Stimulated activated CD8-positive, alpha-beta memory T cell treated with anti-CD3 and anti-CD28 coated beads, Interleukin-4, amount 100 ng/mL, for 24 hours (primary cell): ENCODE measurements around the gene OR10W1.

ENCODE experiments used
- DNase-seq: peaks from one replicate; pipeline ENCODE4 v3.0.0-alpha.2; 2020; ENCODE audit warnings: low read depth

Gene OR10W1, protein sequence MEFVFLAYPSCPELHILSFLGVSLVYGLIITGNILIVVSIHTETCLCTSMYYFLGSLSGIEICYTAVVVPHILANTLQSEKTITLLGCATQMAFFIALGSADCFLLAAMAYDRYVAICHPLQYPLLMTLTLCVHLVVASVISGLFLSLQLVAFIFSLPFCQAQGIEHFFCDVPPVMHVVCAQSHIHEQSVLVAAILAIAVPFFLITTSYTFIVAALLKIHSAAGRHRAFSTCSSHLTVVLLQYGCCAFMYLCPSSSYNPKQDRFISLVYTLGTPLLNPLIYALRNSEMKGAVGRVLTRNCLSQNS

DNA sequence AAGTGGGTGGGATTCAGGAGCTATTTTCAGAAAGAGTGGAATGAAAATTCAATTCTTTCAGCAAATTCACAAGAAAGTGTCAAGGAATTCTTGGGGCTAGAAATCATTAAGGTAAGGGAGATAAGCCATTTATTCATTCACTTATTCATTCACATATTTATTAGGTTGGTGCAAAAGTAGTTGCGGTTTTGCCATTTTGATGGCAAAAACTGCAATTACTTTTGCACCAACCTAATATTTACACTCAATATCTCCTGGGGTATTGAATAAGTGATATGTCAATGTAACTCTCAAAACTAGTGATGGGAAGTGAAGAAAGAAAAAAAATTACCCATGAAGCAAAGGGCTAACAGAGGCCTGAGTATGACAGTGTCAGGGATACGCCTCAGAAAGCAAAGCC, at the start of gene OR10W1:
Gene OR10W1 (minus strand): TSS at position 119 of the 400 bp plus-strand sequence. CDS start 402 bp downstream, outside the sequence.
- DNase-seq, result no peak

DNA sequence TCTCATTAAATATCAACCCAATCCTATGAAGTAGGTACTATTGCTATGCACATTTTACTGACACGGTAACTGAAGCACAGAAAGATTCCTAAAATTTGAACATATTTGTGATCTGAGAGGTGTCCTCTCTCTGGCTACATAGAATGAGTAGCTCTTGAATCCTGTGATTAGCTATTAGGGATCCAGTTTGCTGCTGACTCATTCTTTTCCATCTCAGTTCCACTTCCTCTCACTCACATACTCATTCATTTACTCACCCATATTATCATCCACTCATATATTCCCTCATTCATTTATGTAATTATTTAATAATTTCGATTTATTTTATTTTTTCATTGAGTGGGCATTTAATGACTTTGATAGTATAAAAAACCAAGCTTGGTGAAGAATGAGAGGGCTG, 48.1 kb upstream of the OR10W1 start:
- DNase-seq, result no peak

DNA sequence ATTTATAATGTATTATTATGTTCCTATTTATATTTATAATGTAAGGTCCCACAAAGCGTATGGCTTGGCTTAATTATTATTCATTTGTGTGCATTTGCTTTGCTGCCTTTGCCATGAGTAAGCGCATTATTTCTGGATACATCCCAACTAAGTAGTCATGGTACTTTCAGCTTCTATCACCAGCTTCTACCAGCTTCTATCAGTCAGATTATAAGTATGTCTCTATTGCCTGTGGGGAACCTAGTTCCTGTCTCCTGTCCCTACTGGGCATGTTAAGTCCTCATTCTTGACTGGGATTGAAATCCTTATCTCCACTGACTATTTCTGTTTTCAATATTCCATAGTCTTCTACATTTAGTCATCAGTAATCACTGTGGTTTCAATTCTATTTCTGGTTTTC, 33.5 kb upstream of the OR10W1 start:
- DNase-seq, result no peak

DNA sequence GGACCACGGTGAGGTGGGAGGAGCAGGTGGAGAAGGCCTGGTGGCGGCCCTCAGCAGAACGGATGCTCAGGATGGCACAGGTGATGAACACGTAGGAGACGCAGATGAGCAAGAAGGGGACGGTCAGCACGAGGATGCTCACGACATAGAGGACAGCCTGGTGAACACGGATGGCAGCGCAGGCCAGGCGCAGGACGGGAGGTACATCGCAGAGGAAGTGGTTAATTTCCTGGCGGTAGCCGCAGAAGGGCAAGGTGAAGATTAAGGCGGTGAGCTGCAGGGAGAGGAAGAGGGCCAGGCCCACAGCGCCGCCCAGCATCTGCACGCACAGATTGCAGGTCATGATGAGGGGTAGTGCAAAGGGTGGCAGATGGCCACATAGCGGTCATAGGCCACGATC, 24.0 kb upstream of the OR10W1 start:
- no peak for DNase-seq

DNA sequence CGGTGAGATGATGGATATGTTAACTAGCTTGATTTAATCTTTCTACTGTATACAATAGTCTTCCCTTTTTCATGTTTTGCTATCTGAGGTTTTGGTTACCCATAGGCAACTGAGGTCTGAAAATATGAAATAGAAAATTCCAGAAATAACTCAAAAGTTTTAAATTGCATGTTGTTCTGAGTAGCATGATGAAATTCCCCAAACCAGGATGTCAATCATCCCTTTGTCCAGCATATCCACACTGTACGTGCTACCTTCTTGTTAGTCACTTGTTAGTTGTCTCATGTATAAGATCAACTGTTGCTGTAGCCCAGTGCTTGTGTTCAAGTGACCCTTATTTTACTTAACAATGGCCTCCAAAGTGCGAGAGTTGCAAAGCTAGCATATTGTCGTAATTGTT, 21.2 kb upstream of the OR10W1 start:
- no peak for DNase-seq

DNA sequence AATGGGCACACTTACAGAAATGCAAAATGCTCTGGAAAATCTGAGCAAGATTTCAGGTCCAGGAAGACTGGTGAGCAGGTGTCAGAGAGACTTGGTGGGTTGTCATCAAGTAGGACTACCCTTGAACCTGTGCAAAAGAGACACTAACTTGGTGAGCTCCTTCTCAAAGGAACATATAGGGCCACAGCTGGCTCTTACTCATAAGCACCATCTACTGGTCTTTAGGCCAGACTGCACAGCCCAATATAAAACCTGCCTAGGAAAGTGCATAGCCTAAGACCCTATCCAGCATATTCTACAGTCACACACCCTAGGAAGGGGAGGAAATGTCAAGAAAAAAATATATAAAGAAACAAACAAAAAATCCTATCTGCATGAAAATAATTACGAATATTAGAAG, 18.2 kb upstream of the OR10W1 start:
- no peak for DNase-seq

DNA sequence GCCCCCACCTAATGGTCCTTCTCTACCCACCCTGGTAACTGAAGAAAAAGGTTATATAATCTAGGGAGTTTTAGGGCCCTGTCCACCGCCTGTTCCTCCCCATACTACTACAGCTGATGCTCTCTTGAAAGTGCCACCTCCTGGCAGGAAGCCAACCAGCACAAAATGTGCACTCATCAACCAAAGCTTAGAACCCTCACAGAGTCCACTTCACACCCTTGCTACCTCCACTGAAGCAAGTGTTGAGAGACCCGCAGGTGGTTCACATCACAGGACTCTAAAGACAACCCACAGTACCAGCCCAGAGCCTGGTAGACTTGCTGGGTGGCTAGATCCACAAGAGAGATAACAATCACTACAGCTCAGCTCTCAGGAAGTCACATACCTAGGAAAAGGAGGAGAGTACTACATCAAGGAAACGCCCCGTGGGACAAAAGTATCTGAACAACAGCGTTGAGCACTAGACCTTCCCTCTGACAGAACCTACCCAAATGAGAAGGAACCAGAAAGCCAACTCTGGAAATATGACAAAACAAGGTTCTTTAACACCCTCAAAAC, 17.5 kb upstream of the OR10W1 start:
- no peak for DNase-seq

DNA sequence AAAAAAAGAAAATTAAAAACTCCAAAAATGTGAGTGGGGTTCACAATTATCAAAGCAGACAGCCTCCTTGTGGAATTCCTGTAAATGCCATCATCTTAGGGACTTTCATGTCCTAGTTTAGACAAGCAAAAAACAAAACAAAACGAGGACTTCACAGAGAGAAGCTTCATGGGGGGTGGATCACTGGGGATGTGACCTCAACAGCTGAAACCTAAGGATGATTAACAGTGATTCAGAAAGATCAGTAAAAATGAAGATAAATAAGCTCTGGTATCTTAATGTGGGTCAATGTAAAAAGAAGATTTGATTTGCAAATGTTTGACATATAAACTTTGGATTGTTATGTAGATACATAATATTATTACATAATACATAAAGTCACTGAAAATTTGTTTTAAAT, 8.1 kb upstream of the OR10W1 start:
- no peak for DNase-seq

DNA sequence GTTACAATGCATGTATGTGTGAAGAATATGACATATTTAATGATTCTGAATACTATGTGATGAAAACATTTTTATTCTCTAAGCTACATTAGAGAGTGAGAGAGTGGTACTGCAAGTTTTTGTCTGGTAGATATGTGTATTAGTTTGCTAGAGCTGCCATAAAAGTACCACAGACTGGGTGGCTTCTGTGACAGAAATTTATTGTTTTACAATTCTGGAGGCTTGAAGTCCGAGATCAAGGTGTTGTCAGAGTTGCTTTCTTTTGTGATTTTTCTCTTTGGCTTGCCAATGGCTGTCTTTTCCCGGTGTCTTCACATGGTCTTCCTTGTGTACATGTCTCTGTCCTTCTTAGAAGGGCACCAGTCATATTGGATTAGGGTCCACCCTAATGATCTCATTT, 6.9 kb upstream of the OR10W1 start:
- DNase-seq, result no peak

DNA sequence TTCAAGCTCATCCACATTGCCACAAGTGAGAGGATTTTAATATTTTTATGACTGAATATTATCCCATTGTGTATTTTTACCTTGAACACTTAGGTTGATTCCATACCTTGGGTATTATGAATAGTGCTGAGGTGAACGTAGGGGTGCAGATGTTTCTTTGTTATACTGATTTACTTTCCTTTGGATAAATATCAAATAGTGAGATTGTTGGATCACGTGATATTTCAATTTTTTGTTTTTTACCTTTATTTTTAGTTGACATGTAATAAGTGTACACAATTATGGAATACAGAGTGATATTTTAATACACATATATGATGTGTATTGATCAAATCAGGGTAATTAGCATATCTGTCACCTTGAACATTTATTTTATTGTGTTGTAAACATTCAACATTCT, 8.1 kb downstream of the OR10W1 start:
- DNase-seq, result no peak

DNA sequence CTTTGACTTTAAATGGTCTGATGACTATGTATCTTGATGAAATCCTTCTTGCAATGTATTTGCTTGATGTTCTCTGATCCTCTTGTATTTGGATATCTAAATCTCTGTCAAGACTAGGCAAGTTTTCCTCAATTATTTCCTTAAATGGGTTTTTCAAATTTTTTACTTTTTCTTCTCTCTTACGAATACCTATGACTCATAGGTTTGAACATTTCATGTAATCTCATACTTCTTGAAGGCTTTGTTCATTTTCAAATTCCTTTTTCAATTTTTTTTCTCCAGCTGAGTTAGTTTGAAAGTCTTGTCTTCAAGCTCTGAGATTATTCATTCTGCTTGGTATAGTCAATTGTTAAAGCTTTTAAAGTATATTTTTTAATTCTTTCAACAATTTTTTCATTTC, 13.1 kb downstream of the OR10W1 start:
- no peak for DNase-seq

DNA sequence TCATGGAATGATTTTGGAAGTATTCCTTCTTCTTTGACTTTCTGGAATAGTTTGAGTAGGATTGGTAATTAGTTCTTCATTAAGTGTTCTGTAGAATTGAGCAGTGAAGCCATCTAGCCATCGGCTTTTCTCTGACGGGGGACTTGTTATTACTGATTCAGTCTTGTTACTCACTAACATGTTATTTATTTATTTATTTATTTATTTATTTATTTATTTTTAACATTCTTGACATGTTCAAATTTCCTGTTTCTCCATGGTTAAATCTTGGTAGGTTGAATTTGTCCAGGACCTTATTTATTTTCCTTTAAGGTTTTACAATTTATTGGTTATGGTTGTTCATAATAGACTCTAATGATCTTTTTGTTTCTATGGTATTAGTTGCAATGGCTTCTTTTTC, 24.1 kb downstream of the OR10W1 start:
- no peak for DNase-seq

DNA sequence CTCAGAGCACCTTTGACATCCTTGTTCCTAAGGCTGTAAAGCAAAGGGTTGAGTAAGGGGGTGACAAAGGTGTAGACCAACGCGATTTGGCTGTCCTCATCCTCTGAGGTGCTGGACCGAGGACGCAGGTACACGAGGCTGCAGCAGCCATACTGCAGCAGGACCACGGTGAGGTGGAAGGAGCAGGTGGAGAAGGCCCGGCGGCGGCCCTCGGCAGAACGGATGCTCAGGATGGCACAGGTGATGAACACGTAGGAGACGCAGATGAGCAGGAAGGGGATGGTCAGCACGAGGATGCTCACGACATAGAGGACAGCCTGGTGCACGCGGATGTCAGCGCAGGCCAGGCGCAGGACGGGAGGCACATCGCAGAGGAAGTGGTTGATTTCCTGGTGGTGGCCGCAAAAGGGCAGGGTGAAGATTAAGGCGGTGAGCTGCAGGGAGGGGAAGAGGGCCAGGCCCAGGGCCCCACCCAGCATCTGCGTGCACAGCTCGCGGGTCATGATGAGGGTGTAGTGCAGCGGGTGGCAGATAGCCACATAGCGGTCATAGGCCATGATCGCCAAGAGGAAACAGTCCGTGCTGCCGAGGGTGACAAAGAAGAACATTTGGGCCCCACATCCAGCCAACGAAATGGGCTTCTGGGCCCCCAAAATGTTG, 40.0 kb downstream of the OR10W1 start:
- no peak for DNase-seq

DNA sequence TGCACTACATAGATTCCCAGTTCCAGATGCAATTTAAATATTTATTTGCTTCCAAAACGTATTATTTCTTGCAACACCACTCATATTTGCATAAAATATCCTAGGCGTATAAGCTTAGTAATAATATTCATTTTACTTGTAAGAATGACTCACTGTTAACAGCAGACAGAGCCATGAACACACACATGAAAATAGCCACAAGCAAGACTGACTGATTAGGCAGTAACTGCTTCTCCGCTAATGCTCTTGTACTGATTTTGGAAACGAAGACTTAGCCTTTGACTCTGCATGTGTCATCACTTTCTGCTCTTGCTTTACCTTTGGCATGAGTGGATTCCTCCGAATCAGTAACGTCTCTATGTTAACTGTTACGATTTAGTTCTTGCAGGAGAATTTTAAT, 45.3 kb downstream of the OR10W1 start:
- DNase-seq, result no peak
